Hepatocyte (in vitro differentiated cells): ENCODE data around the gene ITGBL1. TPM values are rescaled to one million over a fixed set of nuclear protein-coding genes. Genes with fewer than 3 reads are reported as not detected.

Experiments used
- DNase-seq: peaks from one replicate; pipeline ENCODE4 v3.0.0-alpha.2; 2016; ENCODE audit warnings: low spot score
- H2AFZ ChIP-seq: fragments of 200-600 bp; sonication (generic); 2 replicates; pipeline ENCODE4 v1.6.0; 2016; ENCODE audit warnings: antibody characterized with exemption, mild to moderate bottlenecking
- H3K27ac ChIP-seq: fragments of 200-600 bp; sonication (generic); 2 replicates; pipeline ENCODE4 v1.5.1; 2016; ENCODE audit warnings: mild to moderate bottlenecking
- H3K27me3 ChIP-seq: fragments of 200-600 bp; sonication (generic); 2 replicates; pipeline ENCODE4 v1.6.1; 2016
- H3K36me3 ChIP-seq: fragments of 200-600 bp; sonication (generic); replicated peaks from 2 replicates; pipeline ENCODE4 v1.5.1; 2016; ENCODE audit warnings: low read depth; ENCODE audit not compliant: insufficient read depth
- H3K4me1 ChIP-seq: fragments of 200-600 bp; sonication (generic); 2 replicates; pipeline ENCODE4 v1.5.1; 2016; ENCODE audit warnings: mild to moderate bottlenecking, moderate library complexity; ENCODE audit not compliant: insufficient read depth
- H3K4me2 ChIP-seq: fragments of 200-600 bp; sonication (generic); 2 replicates; pipeline ENCODE4 v1.6.0; 2016
- H3K4me3 ChIP-seq: fragments of 200-600 bp; sonication (generic); 2 replicates; pipeline ENCODE4 v1.5.1; 2016; ENCODE audit warnings: mild to moderate bottlenecking
- H3K79me2 ChIP-seq: fragments of 200-600 bp; sonication (generic); 2 replicates; pipeline ENCODE4 v1.6.0; 2017; ENCODE audit warnings: mild to moderate bottlenecking
- H3K9me2 ChIP-seq: fragments of 200-600 bp; sonication (generic); replicated peaks from 2 replicates; pipeline ENCODE4 v1.6.0; 2017; ENCODE audit warnings: mild to moderate bottlenecking; ENCODE audit not compliant: insufficient read depth
- H3K9me3 ChIP-seq: fragments of 200-600 bp; sonication (generic); 2 replicates; pipeline ENCODE4 v1.5.1; 2016; ENCODE audit warnings: low read depth, mild to moderate bottlenecking
- H4K20me1 ChIP-seq: fragments of 200-600 bp; sonication (generic); 2 replicates; pipeline ENCODE4 v1.6.0; 2016; ENCODE audit warnings: mild to moderate bottlenecking; ENCODE audit not compliant: insufficient read depth, poor library complexity, severe bottlenecking
- CTCF ChIP-seq: fragments of 200-600 bp; sonication (generic); IDR thresholded peaks from 2 replicates; pipeline ENCODE4 v1.5.1; 2016; ENCODE audit warnings: antibody characterized with exemption, mild to moderate bottlenecking; ENCODE audit not compliant: poor library complexity
- EZH2 ChIP-seq: fragments of 200-600 bp; sonication (generic); IDR thresholded peaks from 2 replicates; pipeline ENCODE4 v1.6.1; 2016; ENCODE audit warnings: antibody characterized with exemption, mild to moderate bottlenecking, borderline replicate concordance
- EZH2phosphoT487 ChIP-seq: fragments of 200-600 bp; sonication (generic); IDR thresholded peaks from one replicate; pipeline ENCODE4 v1.6.1; 2018; ENCODE audit warnings: antibody characterized with exemption, mild to moderate bottlenecking, low read depth, moderate library complexity; ENCODE audit not compliant: unreplicated experiment, severe bottlenecking
- WGBS: methylation state at CpG from one replicate; pipeline ENCODE4 v1.1.6; 2016; ENCODE audit warnings: low lambda C conversion rate; ENCODE audit errors: missing lambda C conversion rate; 5-methylcytosine and 5-hydroxymethylcytosine counted together
- polyA plus RNA-seq: library from polyadenylated mRNA; unstranded; fragments of >200 nt; fragmentation: Nextera tagmentation; extraction: Ambion mirVana; gene quantifications from 2 replicates; pipeline ENCODE4 v1.2.1, GENCODE V29; 2016
- total RNA-seq: library from RNA; depleted of rRNA; stranded (reverse); fragments of >200 nt; gene quantifications from 2 replicates; pipeline ENCODE4 v1.2.3, GENCODE V29; 2014

The ITGBL1 gene
- total and polyA plus RNA-seq, 2 experiments from 2014 or later: 0.33 TPM; not detected in 1

GRCh38 chr13:101728021-101728420 is 275.5 kb downstream of the ITGBL1 start:
- Histone ChIP-seq H3K9me2 (no peaks in the 10 kb centered on the region), H3K9me3 (no peaks in the 10 kb centered on the region), H3K27ac (no peak overlapping the region), H3K79me2 (no peaks in the 10 kb centered on the region), H3K4me1 (no peaks in the 10 kb centered on the region), H4K20me1 (no peaks in the 10 kb centered on the region), H2AFZ (no peak overlapping the region), H3K4me3 (no peak overlapping the region), H3K27me3 (no peaks in the 10 kb centered on the region), H3K36me3 (no peaks in the 10 kb centered on the region), H3K4me2 (no peak overlapping the region)
- TF ChIP-seq CTCF (no peak), EZH2 (no peak), EZH2phosphoT487 (no peak)
- no peak for DNase-seq

- no peak for TF ChIP-seq EZH2phosphoT487
- TF ChIP-seq CTCF: no peak
- no peak for TF ChIP-seq EZH2
- no peaks in the 10 kb centered on the region for H3K27me3 ChIP-seq
- H3K36me3 ChIP-seq: no peaks in the 10 kb centered on the region
- no peaks in the 10 kb centered on the region for H4K20me1 ChIP-seq
- no peaks in the 10 kb centered on the region for H3K4me1 ChIP-seq
- no peaks in the 10 kb centered on the region for H3K79me2 ChIP-seq
- H3K27ac ChIP-seq: no peak overlapping the region
- no peaks in the 10 kb centered on the region for H3K9me2 ChIP-seq
- H3K4me2 ChIP-seq: no peak overlapping the region
- no peak overlapping the region for H2AFZ ChIP-seq
- no peak overlapping the region for H3K4me3 ChIP-seq
- WGBS: 71% methylated on average over 3 of the region's 3 CpGs
- no peaks in the 10 kb centered on the region for H3K9me3 ChIP-seq
- no peak for DNase-seq
These were observed 276.1 kb downstream of the ITGBL1 start for GRCh38 chr13:101728615-101729014.

DNA sequence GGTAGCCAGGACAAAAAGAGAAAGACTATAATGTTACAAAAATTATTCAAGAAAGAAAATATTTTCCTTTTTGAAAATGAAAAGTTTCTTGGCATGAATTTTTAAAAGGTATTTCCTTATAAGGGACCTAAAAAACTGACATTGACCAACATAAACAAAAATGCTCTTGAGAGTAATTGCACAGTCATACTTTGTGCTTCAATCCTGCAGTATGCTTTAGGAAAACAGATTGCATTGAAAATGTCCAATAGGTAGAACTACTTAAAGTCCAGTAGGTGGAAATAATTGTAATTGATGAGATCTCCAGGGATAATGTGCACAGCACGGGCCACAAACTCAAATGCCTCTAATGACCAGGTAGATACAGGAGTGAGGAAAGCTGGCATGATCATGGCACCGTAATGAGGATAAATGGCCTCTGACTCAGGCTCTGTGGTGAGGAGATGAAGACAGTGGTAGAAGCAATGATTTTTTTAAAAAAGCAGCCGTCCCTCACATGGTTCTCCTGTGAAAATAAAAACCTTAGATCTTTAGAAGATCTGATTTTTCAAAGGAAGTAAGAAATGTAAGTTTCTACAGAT is 278.0 kb downstream of the ITGBL1 start:
- H3K4me3 ChIP-seq: no peak overlapping the region
- DNase-seq: no peak
- no peaks in the 10 kb centered on the region for H3K79me2 ChIP-seq
- 85% methylated on average over 3 of the region's 3 CpGs for WGBS
- no peaks in the 10 kb centered on the region for H3K9me2 ChIP-seq
- H2AFZ ChIP-seq: no peak overlapping the region
- H3K4me1 ChIP-seq: no peaks in the 10 kb centered on the region
- H3K27me3 ChIP-seq: no peaks in the 10 kb centered on the region
- TF ChIP-seq CTCF: no peak
- no peak for TF ChIP-seq EZH2phosphoT487
- no peak for TF ChIP-seq EZH2
- no peak overlapping the region for H3K4me2 ChIP-seq
- H3K27ac ChIP-seq: no peak overlapping the region
- H3K36me3 ChIP-seq: no peaks in the 10 kb centered on the region
- no peaks in the 10 kb centered on the region for H4K20me1 ChIP-seq
- no peaks in the 10 kb centered on the region for H3K9me3 ChIP-seq

DNA sequence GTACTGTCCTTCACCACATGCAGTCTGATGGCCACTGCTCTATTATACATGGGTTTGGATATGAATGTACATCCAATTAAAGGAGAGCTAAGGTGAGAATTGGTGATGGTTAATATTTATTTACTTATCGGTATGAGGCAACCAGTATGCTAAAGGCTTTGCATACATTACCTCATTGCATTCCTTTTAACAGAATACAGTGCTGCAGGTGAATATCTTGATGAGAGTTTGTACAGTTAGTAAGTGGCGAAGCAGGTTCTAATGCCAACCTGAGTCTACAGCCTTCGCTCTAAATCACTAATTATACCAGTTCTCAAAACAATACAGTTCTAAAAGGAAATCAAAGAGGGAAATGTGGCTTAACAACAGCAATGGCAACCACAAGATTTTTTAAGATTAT is 284.1 kb downstream of the ITGBL1 start:
- no peak overlapping the region for H2AFZ ChIP-seq
- no peaks in the 10 kb centered on the region for H4K20me1 ChIP-seq
- no peak for TF ChIP-seq EZH2
- TF ChIP-seq EZH2phosphoT487: no peak
- TF ChIP-seq CTCF: no peak
- no peak overlapping the region for H3K4me3 ChIP-seq
- H3K4me2 ChIP-seq: no peak overlapping the region
- WGBS: 57% methylated on average over 3 of the region's 3 CpGs
- H3K79me2 ChIP-seq: no peaks in the 10 kb centered on the region
- H3K4me1 ChIP-seq: no peaks in the 10 kb centered on the region
- H3K9me3 ChIP-seq: no peaks in the 10 kb centered on the region
- H3K36me3 ChIP-seq: no peaks in the 10 kb centered on the region
- no peaks in the 10 kb centered on the region for H3K27me3 ChIP-seq
- H3K27ac ChIP-seq: no peak overlapping the region
- H3K9me2 ChIP-seq: no peaks in the 10 kb centered on the region
- DNase-seq: no peak
